Measurements from ENCODE around the gene MCF2L2. TPM values are rescaled to one million over a fixed set of nuclear protein-coding genes. Genes with fewer than 3 reads are reported as not detected.

MCF2L2 gene
- total RNA-seq, 4 donors from 2014 or later = 0.13 to 0.49 (median 0.22) TPM; not detected in 1

DNA sequence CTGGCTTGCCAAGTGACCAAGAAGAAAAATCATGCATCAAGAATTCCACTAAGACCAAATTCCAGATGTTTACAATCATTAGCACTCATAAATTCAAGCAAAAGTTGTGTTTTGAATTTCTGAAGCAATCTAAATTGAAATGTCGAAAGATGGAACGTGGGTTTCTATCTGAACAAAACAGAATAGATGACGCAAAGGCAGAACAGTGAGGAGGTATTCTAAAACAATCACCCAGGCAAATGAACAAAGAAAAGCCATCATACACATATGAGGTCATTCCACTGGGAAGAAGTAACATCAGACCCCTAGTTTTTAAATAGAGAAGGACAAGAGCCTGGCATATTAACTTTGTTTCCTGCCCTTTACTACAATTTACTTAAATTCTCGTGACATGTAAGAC is 58.0 kb downstream of the MCF2L2 start:
- TF ChIP-seq POLR2A (IDR thresholded peaks at IDR 0.05) = no peak
- TF ChIP-seq, protein P1, sequence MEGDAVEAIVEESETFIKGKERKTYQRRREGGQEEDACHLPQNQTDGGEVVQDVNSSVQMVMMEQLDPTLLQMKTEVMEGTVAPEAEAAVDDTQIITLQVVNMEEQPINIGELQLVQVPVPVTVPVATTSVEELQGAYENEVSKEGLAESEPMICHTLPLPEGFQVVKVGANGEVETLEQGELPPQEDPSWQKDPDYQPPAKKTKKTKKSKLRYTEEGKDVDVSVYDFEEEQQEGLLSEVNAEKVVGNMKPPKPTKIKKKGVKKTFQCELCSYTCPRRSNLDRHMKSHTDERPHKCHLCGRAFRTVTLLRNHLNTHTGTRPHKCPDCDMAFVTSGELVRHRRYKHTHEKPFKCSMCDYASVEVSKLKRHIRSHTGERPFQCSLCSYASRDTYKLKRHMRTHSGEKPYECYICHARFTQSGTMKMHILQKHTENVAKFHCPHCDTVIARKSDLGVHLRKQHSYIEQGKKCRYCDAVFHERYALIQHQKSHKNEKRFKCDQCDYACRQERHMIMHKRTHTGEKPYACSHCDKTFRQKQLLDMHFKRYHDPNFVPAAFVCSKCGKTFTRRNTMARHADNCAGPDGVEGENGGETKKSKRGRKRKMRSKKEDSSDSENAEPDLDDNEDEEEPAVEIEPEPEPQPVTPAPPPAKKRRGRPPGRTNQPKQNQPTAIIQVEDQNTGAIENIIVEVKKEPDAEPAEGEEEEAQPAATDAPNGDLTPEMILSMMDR (IDR thresholded peaks at IDR 0.05) = no peak
- no peak overlapping the region for H3K4me3 ChIP-seq (replicated peaks in 1 of 3)
- no peaks in the 10 kb centered on the region for H3K36me3 ChIP-seq
- 96 to 98% methylated on average over 4 of the region's 4 CpGs for WGBS, 2 donors
- DNase-seq = no peak
- intact Hi-C loops (cut with DNase I) = no loop called here
- H3K27me3 ChIP-seq = no peaks in the 10 kb centered on the region
- H3K27ac ChIP-seq = no peak overlapping the region
- no peaks in the 10 kb centered on the region for H3K9me3 ChIP-seq
- no peaks in the 10 kb centered on the region for H3K4me1 ChIP-seq

DNA sequence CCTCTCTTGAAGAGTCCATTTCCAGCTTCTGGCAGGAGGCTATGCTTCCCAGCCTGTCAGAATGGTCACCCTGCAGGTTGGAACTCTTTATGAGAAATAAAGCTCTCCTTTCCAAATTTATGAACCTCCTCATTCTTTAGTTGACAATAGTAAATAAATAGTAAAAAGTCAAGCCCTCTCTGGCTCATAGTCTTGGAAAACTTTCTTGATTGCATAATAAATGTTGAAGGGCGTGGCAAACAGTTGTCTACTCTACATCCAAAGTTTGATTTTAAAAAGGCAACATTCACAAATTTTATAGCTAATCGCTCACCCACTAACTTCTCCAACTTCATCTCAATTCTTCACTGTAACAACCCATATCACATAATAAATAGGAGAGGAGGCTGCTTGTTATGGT is 58.8 kb downstream of the MCF2L2 start:
- Histone ChIP-seq H3K36me3 (no peaks in the 10 kb centered on the region), H3K4me1 (no peaks in the 10 kb centered on the region), H3K4me3 (replicated peaks in 1 of 3) (no peak overlapping the region), H3K27me3 (no peaks in the 10 kb centered on the region), H3K27ac (no peak overlapping the region), H3K9me3 (no peaks in the 10 kb centered on the region)
- TF ChIP-seq, protein P1 (IDR thresholded peaks at IDR 0.05) = no peak
- TF ChIP-seq POLR2A (IDR thresholded peaks at IDR 0.05) = no peak
- DNase-seq = no peak
- 96 to 97% methylated on average over 2 of the region's 2 CpGs for WGBS, 2 donors
- intact Hi-C loops (cut with DNase I) = no loop called here

GRCh38 chr3:183369117-183369516 is 59.3 kb downstream of the MCF2L2 start:
- TF ChIP-seq, protein P1 (IDR thresholded peaks at IDR 0.05) = no peak
- no peak for TF ChIP-seq POLR2A (IDR thresholded peaks at IDR 0.05)
- no peaks in the 10 kb centered on the region for H3K27me3 ChIP-seq
- no peaks in the 10 kb centered on the region for H3K36me3 ChIP-seq
- WGBS, 2 donors = 85 to 88% methylated on average over 4 of the region's 4 CpGs
- intact Hi-C loops (cut with DNase I) = no loop called here
- DNase-seq = no peak
- no peaks in the 10 kb centered on the region for H3K9me3 ChIP-seq
- no peak overlapping the region for H3K27ac ChIP-seq
- H3K4me1 ChIP-seq = no peaks in the 10 kb centered on the region
- H3K4me3 ChIP-seq (replicated peaks in 1 of 3) = no peak overlapping the region

DNA sequence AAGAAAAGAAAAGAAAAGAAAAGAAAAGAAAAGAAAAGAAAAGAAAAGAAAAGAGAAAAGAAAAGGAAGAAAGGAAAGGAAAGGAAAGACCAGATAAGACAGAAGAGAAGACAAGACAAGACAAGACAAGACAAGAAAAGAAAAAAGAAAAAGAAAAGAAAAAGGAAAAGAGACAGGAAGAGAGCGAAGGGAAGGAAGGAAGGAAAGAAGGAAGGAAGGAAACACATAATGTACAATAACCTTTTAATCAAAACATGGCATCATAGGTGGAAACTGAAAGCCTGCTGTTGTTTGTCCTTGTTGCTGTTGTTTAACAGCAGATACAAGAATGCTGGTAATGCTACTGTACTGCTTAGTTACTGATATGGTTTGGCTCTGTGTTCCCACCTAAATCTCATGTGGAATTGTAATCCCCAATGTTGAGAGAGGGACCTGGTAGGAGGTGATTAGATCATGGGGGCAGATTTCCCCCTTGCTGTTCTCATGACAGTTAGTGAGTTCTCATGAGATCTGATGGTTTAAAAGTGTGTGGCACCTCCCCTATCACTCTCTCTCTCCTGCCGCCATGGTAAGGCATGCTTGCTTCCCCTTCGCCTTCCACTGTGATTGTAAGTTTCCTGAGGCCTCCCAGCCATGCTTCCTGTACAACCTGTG is 67.3 kb downstream of the MCF2L2 start:
- Histone ChIP-seq H3K4me1 (no peaks in the 10 kb centered on the region), H3K27ac (no peak overlapping the region), H3K4me3 (replicated peaks in 1 of 3) (no peak overlapping the region), H3K9me3 (no peaks in the 10 kb centered on the region), H3K27me3 (no peaks in the 10 kb centered on the region), H3K36me3 (no peaks in the 10 kb centered on the region)
- no peak for DNase-seq
- TF ChIP-seq, protein P1 (IDR thresholded peaks at IDR 0.05) = no peak
- TF ChIP-seq POLR2A (IDR thresholded peaks at IDR 0.05) = no peak
- 87 to 90% methylated on average over 3 of the region's 3 CpGs for WGBS, 2 donors
- intact Hi-C loops (cut with DNase I) = no loop called here

- no peaks in the 10 kb centered on the region for H3K36me3 ChIP-seq
- 29 to 34% methylated on average over 2 of the region's 2 CpGs for WGBS, 2 donors
- no peak for DNase-seq
- H3K27ac ChIP-seq = no peak overlapping the region
- no peaks in the 10 kb centered on the region for H3K27me3 ChIP-seq
- no peaks in the 10 kb centered on the region for H3K9me3 ChIP-seq
- no peaks in the 10 kb centered on the region for H3K4me1 ChIP-seq
- no peak for TF ChIP-seq POLR2A (IDR thresholded peaks at IDR 0.05)
- TF ChIP-seq, protein P1 (IDR thresholded peaks at IDR 0.05) = no peak
- intact Hi-C loops (cut with DNase I) = no loop called here
- H3K4me3 ChIP-seq (replicated peaks in 1 of 3) = no peak overlapping the region
Measured at GRCh38 chr3:183359036-183359435, 69.4 kb downstream of the MCF2L2 start.

Measured in thyroid gland (tissue), 4 donors.